Keratinocyte (primary cell): ENCODE measurements around the gene FBXL14.

ENCODE experiments used
- EZH2 ChIP-seq: IDR thresholded peaks from one replicate; pipeline ENCODE4 v1.6.1; 2012; ENCODE audit warnings: inconsistent platforms, mild to moderate bottlenecking, low read length, moderate library complexity
- TF ChIP-seq, protein P1 (sequence below), 3 experiments: IDR thresholded peaks in 1 of 3; conservative IDR thresholded peaks in 1 of 3; optimal IDR thresholded peaks in 1 of 3; 2 replicates in 2 of 3; 3 replicates in 1 of 3; pipeline versions ENCODE3 to v1.5.1; 2011; ENCODE audit warnings: low read length in 3 of 3, mild to moderate bottlenecking in 3 of 3, moderate library complexity in 2 of 3, control low read depth in 1 of 3, inconsistent platforms in 1 of 3; ENCODE audit not compliant: insufficient read depth in 2 of 3; ENCODE audit errors: extremely low read depth in 1 of 3

GRCh38 chr12:1552911-1553491 is 41.4 kb downstream of the FBXL14 start:
- TF ChIP-seq, protein P1, sequence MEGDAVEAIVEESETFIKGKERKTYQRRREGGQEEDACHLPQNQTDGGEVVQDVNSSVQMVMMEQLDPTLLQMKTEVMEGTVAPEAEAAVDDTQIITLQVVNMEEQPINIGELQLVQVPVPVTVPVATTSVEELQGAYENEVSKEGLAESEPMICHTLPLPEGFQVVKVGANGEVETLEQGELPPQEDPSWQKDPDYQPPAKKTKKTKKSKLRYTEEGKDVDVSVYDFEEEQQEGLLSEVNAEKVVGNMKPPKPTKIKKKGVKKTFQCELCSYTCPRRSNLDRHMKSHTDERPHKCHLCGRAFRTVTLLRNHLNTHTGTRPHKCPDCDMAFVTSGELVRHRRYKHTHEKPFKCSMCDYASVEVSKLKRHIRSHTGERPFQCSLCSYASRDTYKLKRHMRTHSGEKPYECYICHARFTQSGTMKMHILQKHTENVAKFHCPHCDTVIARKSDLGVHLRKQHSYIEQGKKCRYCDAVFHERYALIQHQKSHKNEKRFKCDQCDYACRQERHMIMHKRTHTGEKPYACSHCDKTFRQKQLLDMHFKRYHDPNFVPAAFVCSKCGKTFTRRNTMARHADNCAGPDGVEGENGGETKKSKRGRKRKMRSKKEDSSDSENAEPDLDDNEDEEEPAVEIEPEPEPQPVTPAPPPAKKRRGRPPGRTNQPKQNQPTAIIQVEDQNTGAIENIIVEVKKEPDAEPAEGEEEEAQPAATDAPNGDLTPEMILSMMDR (optimal IDR thresholded peaks at IDR 0.05 in 1 of 3, IDR thresholded peaks at IDR 0.05 in 1 of 3, conservative IDR thresholded peaks at IDR 0.05 in 1 of 3; ENCODE audit: extremely low read depth in 1 of 3, insufficient read depth in 2 of 3, low read length in 3 of 3), result no peak
- no peak for TF ChIP-seq EZH2
